Stimulated activated naive CD8-positive, alpha-beta T cell treated with anti-CD3 and anti-CD28 coated beads, Interleukin-15, Interleukin-2, amounts not matched to agents 100 ng/mL and 50 ng/mL, for 24 hours (primary cell): Measurements from ENCODE around the gene NDUFS8.

Source experiments
- H3K27ac Mint-ChIP-seq: one replicate; pipeline ENCODE4 v1.8.0; 2021; ENCODE audit warnings: mild to moderate bottlenecking, mixed read lengths
- H3K27me3 Mint-ChIP-seq: one replicate; pipeline ENCODE4 v1.8.0; 2021; ENCODE audit warnings: mixed read lengths
- H3K36me3 Mint-ChIP-seq: one replicate; pipeline ENCODE4 v1.8.0; 2021; ENCODE audit warnings: low read depth, mixed read lengths
- H3K4me1 Mint-ChIP-seq: one replicate; pipeline ENCODE4 v1.8.0; 2021; ENCODE audit warnings: low read depth, mixed read lengths
- H3K4me3 Mint-ChIP-seq: one replicate; pipeline ENCODE4 v1.8.0; 2021; ENCODE audit warnings: mild to moderate bottlenecking, mixed read lengths
- H3K9me3 Mint-ChIP-seq: one replicate; pipeline ENCODE4 v1.8.0; 2021; ENCODE audit warnings: mixed read lengths

Gene NDUFS8

GRCh38 chr11:68035266-68035876, 4.9 kb downstream of the NDUFS8 start:
- Mint-ChIP-seq H3K9me3 (no peaks in the 10 kb centered on the region), H3K4me1 (peaks cover 20% of the 10 kb centered on the region), H3K27ac (no peak overlapping the region), H3K27me3 (no peaks in the 10 kb centered on the region), H3K4me3 (no peak overlapping the region), H3K36me3 (peaks cover 4% of the 10 kb centered on the region)

GRCh38 chr11:68036141-68036716, 5.7 kb downstream of the NDUFS8 start:
- Mint-ChIP-seq H3K36me3 (peaks cover 4% of the 10 kb centered on the region), H3K4me1 (peaks cover 19% of the 10 kb centered on the region), H3K9me3 (no peaks in the 10 kb centered on the region), H3K27me3 (no peaks in the 10 kb centered on the region), H3K4me3 (no peak overlapping the region), H3K27ac (peak overlapping the region; percentile 86)

DNA sequence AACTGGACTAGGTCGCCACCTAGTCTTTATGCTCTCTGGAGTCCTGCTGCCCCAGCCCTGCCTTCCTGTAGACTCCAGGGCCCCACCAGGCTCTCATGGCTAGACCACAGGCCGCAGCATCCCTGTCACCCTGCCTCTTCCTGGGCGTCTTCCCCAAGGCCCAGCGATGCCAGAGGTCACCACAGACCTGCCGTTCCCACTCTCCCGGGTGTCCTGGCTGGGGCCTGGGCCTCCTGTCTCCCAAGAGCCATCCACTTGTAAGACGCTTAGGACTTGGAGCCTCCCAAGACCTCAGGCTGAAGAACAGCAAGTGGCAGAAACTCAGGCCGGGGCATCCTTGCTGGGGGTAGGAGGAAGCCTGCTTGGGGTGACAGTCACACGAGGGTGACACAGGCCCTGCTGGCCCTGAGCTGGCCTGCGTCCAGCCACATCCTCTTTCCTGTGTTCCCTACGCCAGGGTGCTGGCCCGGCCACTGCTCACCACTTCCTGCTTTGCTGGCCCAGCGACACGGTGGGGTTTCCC, 6.3 kb downstream of the NDUFS8 start:
- Mint-ChIP-seq H3K36me3 (peaks cover 4% of the 10 kb centered on the region), H3K27me3 (no peaks in the 10 kb centered on the region), H3K4me3 (no peak overlapping the region), H3K4me1 (peaks cover 18% of the 10 kb centered on the region), H3K27ac (peak overlapping the region; percentile 86), H3K9me3 (no peaks in the 10 kb centered on the region)

GRCh38 chr11:68037411-68038225, 7.1 kb downstream of the NDUFS8 start:
- Mint-ChIP-seq H3K27me3 (no peaks in the 10 kb centered on the region), H3K4me1 (peaks cover 17% of the 10 kb centered on the region), H3K27ac (peak overlapping the region; percentile 86), H3K36me3 (peaks cover 4% of the 10 kb centered on the region), H3K9me3 (no peaks in the 10 kb centered on the region), H3K4me3 (no peak overlapping the region)

DNA sequence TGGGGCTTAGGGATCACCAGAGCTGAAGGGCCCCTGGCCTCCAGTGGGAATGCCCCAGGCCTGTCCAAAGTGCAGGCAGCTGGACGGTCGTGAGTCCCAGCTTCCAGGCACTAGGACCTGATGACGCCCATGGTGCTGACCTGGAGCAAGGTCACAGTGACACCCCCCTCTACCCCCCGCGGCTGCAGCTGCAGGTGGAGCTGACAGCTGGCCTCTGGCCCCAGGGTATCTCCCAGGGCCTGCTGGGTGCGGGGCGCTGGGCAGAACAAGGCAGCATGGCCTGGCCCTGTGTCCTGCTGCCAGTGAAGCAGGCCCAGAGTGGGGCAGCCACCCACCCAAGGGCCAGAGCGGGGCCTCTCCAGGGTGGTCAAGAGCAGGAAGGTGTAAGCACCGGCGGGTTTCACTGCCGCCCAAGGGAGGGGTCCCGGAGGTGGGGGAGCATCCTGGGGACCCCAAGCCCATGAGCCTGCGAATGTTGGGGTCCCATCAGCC, 7.8 kb downstream of the NDUFS8 start:
- Mint-ChIP-seq H3K4me1 (peaks cover 17% of the 10 kb centered on the region), H3K27ac (no peak overlapping the region), H3K27me3 (no peaks in the 10 kb centered on the region), H3K36me3 (peaks cover 4% of the 10 kb centered on the region), H3K9me3 (no peaks in the 10 kb centered on the region), H3K4me3 (peak overlapping the region; percentile 89)

- Mint-ChIP-seq H3K4me3 (peak within 1 kb of the TSS; percentile 89), H3K36me3 (peaks cover 4% of the 10 kb centered on the region), H3K9me3 (no peaks in the 10 kb centered on the region), H3K27me3 (no peaks in the 10 kb centered on the region), H3K27ac (peak within 1 kb of the TSS; percentile 81), H3K4me1 (peaks cover 17% of the 10 kb centered on the region)
Observed at GRCh38 chr11:68038718-68039525, 8.4 kb downstream of the NDUFS8 start, which contains the start of gene TCIRG1. Gene TCIRG1, plus strand, starts transcription at chr11:68039025. Its CDS starts 2,247 bp downstream, at chr11:68041272.

- peak overlapping the region; percentile 81 for H3K27ac Mint-ChIP-seq
- no peaks in the 10 kb centered on the region for H3K27me3 Mint-ChIP-seq
- peak overlapping the region; percentile 89 for H3K4me3 Mint-ChIP-seq
- H3K36me3 Mint-ChIP-seq: peaks cover 4% of the 10 kb centered on the region
- no peaks in the 10 kb centered on the region for H3K9me3 Mint-ChIP-seq
- peaks cover 17% of the 10 kb centered on the region for H3K4me1 Mint-ChIP-seq
Observed at GRCh38 chr11:68039526-68040086, 9.1 kb downstream of the NDUFS8 start.

- H3K4me1 Mint-ChIP-seq: peaks cover 17% of the 10 kb centered on the region
- peaks cover 4% of the 10 kb centered on the region for H3K36me3 Mint-ChIP-seq
- H3K9me3 Mint-ChIP-seq: no peaks in the 10 kb centered on the region
- H3K27me3 Mint-ChIP-seq: no peaks in the 10 kb centered on the region
- H3K4me3 Mint-ChIP-seq: peak overlapping the region; percentile 89
- peak overlapping the region; percentile 76 for H3K27ac Mint-ChIP-seq
Observed at GRCh38 chr11:68040101-68040956, 9.8 kb downstream of the NDUFS8 start.

DNA sequence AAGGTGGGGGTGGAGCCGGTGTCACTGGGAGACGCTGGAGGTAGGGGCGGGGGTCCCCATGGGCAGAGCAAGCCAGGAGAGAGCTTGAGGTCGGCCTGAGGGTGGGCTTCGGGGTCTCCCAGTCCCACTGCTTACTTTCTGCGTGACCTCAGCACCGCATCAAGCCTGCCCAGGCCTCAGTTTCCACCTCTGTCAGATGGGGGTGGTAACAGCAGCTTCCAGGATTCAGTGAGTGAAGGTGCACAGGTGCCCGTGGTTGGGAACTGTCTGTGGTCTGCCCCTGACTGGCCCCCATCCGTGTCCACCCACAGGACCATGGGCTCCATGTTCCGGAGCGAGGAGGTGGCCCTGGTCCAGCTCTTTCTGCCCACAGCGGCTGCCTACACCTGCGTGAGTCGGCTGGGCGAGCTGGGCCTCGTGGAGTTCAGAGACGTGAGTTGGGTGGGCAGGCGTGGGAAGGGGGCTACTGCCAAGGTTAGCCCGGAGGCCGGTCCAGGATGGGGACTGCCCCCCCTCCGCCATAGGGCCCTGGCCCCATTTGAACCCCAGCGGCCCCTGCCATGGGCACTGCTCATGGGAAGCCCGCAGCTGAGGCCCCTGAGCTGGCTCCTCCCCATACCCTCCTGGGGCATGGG, 10.6 kb downstream of the NDUFS8 start:
- Mint-ChIP-seq H3K36me3 (peaks cover 4% of the 10 kb centered on the region), H3K27me3 (no peaks in the 10 kb centered on the region), H3K4me1 (peaks cover 17% of the 10 kb centered on the region), H3K4me3 (peak overlapping the region; percentile 89), H3K27ac (no peak overlapping the region), H3K9me3 (no peaks in the 10 kb centered on the region)

DNA sequence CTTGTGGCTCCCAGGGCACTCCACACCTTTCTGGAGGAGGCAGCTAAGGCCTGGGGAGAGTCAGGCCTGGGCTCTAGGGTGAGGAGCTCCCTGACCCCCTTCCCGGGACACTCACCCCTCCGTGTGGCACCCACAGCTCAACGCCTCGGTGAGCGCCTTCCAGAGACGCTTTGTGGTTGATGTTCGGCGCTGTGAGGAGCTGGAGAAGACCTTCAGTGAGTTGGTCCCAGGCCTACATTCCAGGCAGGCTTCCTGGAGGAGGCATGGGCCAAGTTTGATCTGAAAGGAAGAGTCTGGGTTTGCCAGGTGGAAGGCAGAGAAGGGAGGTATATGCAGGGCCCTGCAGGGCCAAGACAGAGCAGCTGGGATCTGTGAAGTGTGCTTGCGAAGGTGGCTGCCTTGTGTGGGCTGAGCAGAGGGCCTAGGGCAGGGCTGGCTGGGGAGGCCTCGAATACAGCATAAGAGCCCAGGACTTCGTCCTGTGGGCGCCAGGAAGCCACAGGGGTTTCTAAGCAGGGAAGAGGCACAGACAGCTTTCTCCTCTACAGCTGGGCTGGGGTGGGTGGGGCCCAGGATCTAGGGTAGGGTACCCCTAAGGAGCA, 11.2 kb downstream of the NDUFS8 start:
- H3K4me1 Mint-ChIP-seq: peaks cover 15% of the 10 kb centered on the region
- no peaks in the 10 kb centered on the region for H3K9me3 Mint-ChIP-seq
- peaks cover 6% of the 10 kb centered on the region for H3K36me3 Mint-ChIP-seq
- H3K4me3 Mint-ChIP-seq: no peak overlapping the region
- H3K27me3 Mint-ChIP-seq: no peaks in the 10 kb centered on the region
- peak overlapping the region; percentile 74 for H3K27ac Mint-ChIP-seq

GRCh38 chr11:68042219-68043028, 11.9 kb downstream of the NDUFS8 start:
- peaks cover 8% of the 10 kb centered on the region for H3K36me3 Mint-ChIP-seq
- no peaks in the 10 kb centered on the region for H3K27me3 Mint-ChIP-seq

GRCh38 chr11:68043029-68043348, 12.5 kb downstream of the NDUFS8 start:
- Mint-ChIP-seq H3K4me1 (peaks cover 4% of the 10 kb centered on the region), H3K27ac (no peak overlapping the region), H3K36me3 (peaks cover 8% of the 10 kb centered on the region), H3K9me3 (no peaks in the 10 kb centered on the region), H3K4me3 (no peak overlapping the region), H3K27me3 (no peaks in the 10 kb centered on the region)

More at GRCh38 chr11:68042219-68043028, 11.9 kb downstream of the NDUFS8 start:
- Mint-ChIP-seq H3K27ac (no peak overlapping the region), H3K4me1 (peaks cover 8% of the 10 kb centered on the region), H3K4me3 (no peak overlapping the region), H3K9me3 (no peaks in the 10 kb centered on the region)
